Measurements from ENCODE around the gene GOLIM4. TPM values are rescaled to one million over a fixed set of nuclear protein-coding genes. Genes with fewer than 3 reads are reported as not detected.

GOLIM4 gene
- total and polyA plus RNA-seq, 4 donors = 17.9 to 47.9 (median 32.7) TPM

- no peak for TF ChIP-seq RXRA (IDR thresholded peaks at IDR 0.05)
- no peak for TF ChIP-seq JUND (IDR thresholded peaks at IDR 0.05)
- peak; percentile 94 for TF ChIP-seq MAX (IDR thresholded peaks at IDR 0.05)
- peak; percentile 32 for TF ChIP-seq ZBTB33 (IDR thresholded peaks at IDR 0.05)
- TF ChIP-seq RAD21 (IDR thresholded peaks at IDR 0.05) = peak in 1 of 2 donors; percentile 20
- peak in 1 of 2 donors; percentile 18 for TF ChIP-seq HNF4A (conservative IDR thresholded peaks at IDR 0.05)
- TF ChIP-seq REST (IDR thresholded peaks at IDR 0.05) = no peak
- no peak for TF ChIP-seq TAF1 (conservative IDR thresholded peaks at IDR 0.05)
- peak; percentile 6 to 76 for TF ChIP-seq EGR1 (IDR thresholded peaks at IDR 0.05; ENCODE audit: low read depth in 2 of 2)
- under 1% methylated on average over 17 of the region's 17 CpGs for WGBS
- H3K9me3 ChIP-seq (ENCODE audit: control insufficient read depth in 4 of 4, low read length in 3 of 4) = no peaks in the 10 kb centered on the region
- H3K36me3 ChIP-seq (ENCODE audit: control insufficient read depth in 4 of 4, insufficient read depth in 3 of 4, low read depth in 1 of 4, low read length in 3 of 4) = no peaks in the 10 kb centered on the region
- H3K4me3 ChIP-seq (ENCODE audit: low read depth in 1 of 3, low read length in 3 of 3) = peak overlapping the region; percentile 62 to 97 (median 70)
- H3K9ac ChIP-seq (ENCODE audit: low read depth in 1 of 2, low read length in 2 of 2) = peak overlapping the region; percentile 15 to 41
- peaks cover 5 to 44% (median 29%) of the 10 kb centered on the region in 4 donors for H3K4me1 ChIP-seq (ENCODE audit: control insufficient read depth in 4 of 4, insufficient read depth in 4 of 4, low read length in 3 of 4)
- H3K27me3 ChIP-seq (ENCODE audit: control insufficient read depth in 4 of 4, insufficient read depth in 4 of 4, low read length in 3 of 4) = no peaks in the 10 kb centered on the region
- DNase-seq (ENCODE audit: low spot score) = no peak
- H3K27ac ChIP-seq (ENCODE audit: low read depth in 1 of 2, low read length in 2 of 2) = peak overlapping the region; percentile 97 to 98
Observed at GRCh38 chr3:168096210-168096652, 507 bp upstream of the GOLIM4 start.

- H3K4me1 ChIP-seq (ENCODE audit: control insufficient read depth in 4 of 4, insufficient read depth in 4 of 4, low read length in 3 of 4) = peaks cover 10 to 55% (median 41%) of the 10 kb centered on the region in 4 donors
- peak overlapping the region; percentile 97 to 98 for H3K27ac ChIP-seq (ENCODE audit: low read depth in 1 of 2, low read length in 2 of 2)
- H3K4me3 ChIP-seq (ENCODE audit: low read depth in 1 of 3, low read length in 3 of 3) = peak overlapping the region; percentile 66 to 97 (median 90)
- WGBS = under 1% methylated on average over 70 of the region's 70 CpGs
- peak; percentile 58 for DNase-seq (ENCODE audit: low spot score)
- H3K36me3 ChIP-seq (ENCODE audit: control insufficient read depth in 4 of 4, insufficient read depth in 3 of 4, low read depth in 1 of 4, low read length in 3 of 4) = no peaks in the 10 kb centered on the region
- peak overlapping the region; percentile 61 to 81 for H3K9ac ChIP-seq (ENCODE audit: low read depth in 1 of 2, low read length in 2 of 2)
- H3K27me3 ChIP-seq (ENCODE audit: control insufficient read depth in 4 of 4, insufficient read depth in 4 of 4, low read length in 3 of 4) = no peaks in the 10 kb centered on the region
- TF ChIP-seq TAF1 (conservative IDR thresholded peaks at IDR 0.05) (peak; percentile 32), HNF4A (conservative IDR thresholded peaks at IDR 0.05) (peak; percentile 63 to 67), SP1 (IDR thresholded peaks at IDR 0.05) (peak; percentile 50), REST (IDR thresholded peaks at IDR 0.05) (peak; percentile 57), MAX (IDR thresholded peaks at IDR 0.05) (peak; percentile 13), ZBTB33 (IDR thresholded peaks at IDR 0.05) (no peak), NR2F2 (IDR thresholded peaks at IDR 0.05) (peak; percentile 80), FOXA2 (IDR thresholded peaks at IDR 0.05) (no peak), RXRA (IDR thresholded peaks at IDR 0.05) (peak; percentile 60 to 62), RAD21 (IDR thresholded peaks at IDR 0.05) (peak in 1 of 2 donors; percentile 68), YY1 (IDR thresholded peaks at IDR 0.05) (peak; percentile 63)
- no peaks in the 10 kb centered on the region for H3K9me3 ChIP-seq (ENCODE audit: control insufficient read depth in 4 of 4, low read length in 3 of 4)
Observed at GRCh38 chr3:168094877-168095610, 680 bp downstream of the GOLIM4 start.

Data from liver (tissue), 9 donors.